Endothelial cell of umbilical vein (primary cell): Measurements from ENCODE around the gene ADAP1. TPM values are rescaled to one million over a fixed set of nuclear protein-coding genes. Genes with fewer than 3 reads are reported as not detected.

Experiments
- BruUV-seq: library from RNA; stranded (reverse); fragments of 400-500 nt; replicated peaks from 2 replicates; lab custom pipeline; 2021; lab: Mats Ljungman, UMichigan
- CTCF ChIA-PET: fragments of 300-600, 350-600 bp; sonication (Branson Sonifier 250); formaldehyde crosslinking; loops from one replicate; lab custom pipeline; 2021; ENCODE audit warnings: antibody characterized with exemption, inconsistent platforms; lab: Charles Lee
- POLR2A ChIA-PET: fragments of 300-600, 350-600 bp; sonication (Branson Sonifier 250); formaldehyde crosslinking; loops from one replicate; lab custom pipeline; 2021; ENCODE audit warnings: antibody characterized with exemption, inconsistent platforms; lab: Charles Lee
- DNase-seq: peaks from one replicate; pipeline ENCODE4 v3.0.0-alpha.2; 2011; ENCODE audit warnings: low read depth, low spot score
- FAIRE-seq: peaks from 2 replicates; lab custom pipeline; 2011; peaks lifted over from hg19 to GRCh38; lab: Jason Lieb, UNC
- H2AFZ ChIP-seq: 2 replicates; pipeline ENCODE4 v1.6.0; 2012; ENCODE audit warnings: low read depth, low read length, control low read depth, inconsistent platforms
- H3K27ac ChIP-seq: 2 replicates; pipeline ENCODE4 v1.5.1; 2011; ENCODE audit warnings: low read depth, mild to moderate bottlenecking, control low read depth, low read length, moderate library complexity; ENCODE audit not compliant: insufficient read depth
- H3K27me3 ChIP-seq, 2 experiments: 2 replicates each; pipeline versions ENCODE4 v1.6.0 to v1.6.1; 2011; ENCODE audit warnings: low read length in 2 of 2, mixed read lengths in 1 of 2; ENCODE audit not compliant: control insufficient read depth in 2 of 2, insufficient read depth in 2 of 2
- H3K36me3 ChIP-seq, 2 experiments: 2 replicates in 1 of 2; 3 replicates in 1 of 2; pipeline ENCODE4 v1.5.1; 2011; ENCODE audit warnings: low read length in 2 of 2, mild to moderate bottlenecking in 1 of 2, moderate library complexity in 1 of 2; ENCODE audit not compliant: control insufficient read depth in 2 of 2, insufficient read depth in 2 of 2; ENCODE audit errors: extremely low read depth in 1 of 2
- H3K4me1 ChIP-seq: 3 replicates; pipeline ENCODE4 v1.5.1; 2011; ENCODE audit warnings: mild to moderate bottlenecking, low read length; ENCODE audit not compliant: control insufficient read depth, insufficient read depth; ENCODE audit errors: extremely low read depth
- H3K4me2 ChIP-seq: 2 replicates; pipeline ENCODE4 v1.6.1; 2011; ENCODE audit warnings: low read length, control low read depth, mixed read lengths; ENCODE audit not compliant: insufficient read depth
- H3K4me3 ChIP-seq, 3 experiments: fragments of 200-600 bp in 1 of 3; sonication (generic), shearing (Covaris generic) in 1 of 3; replicated peaks in 1 of 3; 2 replicates each; pipeline ENCODE4 v1.5.1; 2011 to 2016; ENCODE audit warnings: control low read depth in 3 of 3, low read length in 3 of 3, mild to moderate bottlenecking in 2 of 3, inconsistent platforms in 1 of 3, low read depth in 1 of 3, moderate library complexity in 1 of 3; ENCODE audit not compliant: insufficient read depth in 1 of 3
- H3K79me2 ChIP-seq: 2 replicates; pipeline ENCODE4 v1.6.0; 2012; ENCODE audit warnings: low read length, inconsistent platforms; ENCODE audit not compliant: control insufficient read depth, insufficient read depth
- H3K9ac ChIP-seq: replicated peaks from 2 replicates; pipeline ENCODE3; 2011; ENCODE audit warnings: low read length, control low read depth; ENCODE audit not compliant: insufficient read depth; ENCODE audit errors: extremely low read depth
- H3K9me1 ChIP-seq: replicated peaks from 3 replicates; pipeline ENCODE4 v1.6.0; 2011; ENCODE audit warnings: mild to moderate bottlenecking, low read length; ENCODE audit not compliant: control insufficient read depth, insufficient read depth; ENCODE audit errors: extremely low read depth
- H3K9me3 ChIP-seq: replicated peaks from 2 replicates; pipeline ENCODE4 v1.5.1; 2012; ENCODE audit warnings: low read length, inconsistent platforms; ENCODE audit not compliant: control insufficient read depth, insufficient read depth
- H4K20me1 ChIP-seq: replicated peaks from 2 replicates; pipeline ENCODE3; 2011; ENCODE audit warnings: mild to moderate bottlenecking, low read length; ENCODE audit not compliant: control insufficient read depth, insufficient read depth; ENCODE audit errors: extremely low read depth
- EZH2 ChIP-seq: IDR thresholded peaks from 2 replicates; pipeline ENCODE4 v1.6.1; 2012; ENCODE audit warnings: borderline replicate concordance, low read depth, mild to moderate bottlenecking, moderate library complexity, low read length, inconsistent platforms; ENCODE audit not compliant: severe bottlenecking
- FOS ChIP-seq: IDR thresholded peaks from 2 replicates; pipeline ENCODE4 v1.6.1; 2011; ENCODE audit warnings: mild to moderate bottlenecking, low read length, moderate library complexity, borderline replicate concordance; ENCODE audit not compliant: insufficient read depth
- GATA2 ChIP-seq: IDR thresholded peaks from 2 replicates; pipeline ENCODE4 v1.7.0; 2011; ENCODE audit warnings: low read depth, mild to moderate bottlenecking, moderate library complexity, mixed read lengths, low read length; ENCODE audit not compliant: insufficient read length, insufficient read depth
- JUN ChIP-seq: IDR thresholded peaks from 2 replicates; pipeline ENCODE4 v1.6.1; 2011; ENCODE audit warnings: borderline replicate concordance, low read depth; ENCODE audit not compliant: insufficient read length, insufficient read depth
- MAX ChIP-seq: IDR thresholded peaks from 2 replicates; pipeline ENCODE4 v1.6.1; 2011; ENCODE audit not compliant: insufficient read depth, insufficient read length
- MYC ChIP-seq: IDR thresholded peaks from one replicate; pipeline ENCODE4 v1.6.1; 2011; ENCODE audit warnings: mild to moderate bottlenecking, low read depth, low read length
- POLR2A ChIP-seq: IDR thresholded peaks from 2 replicates; pipeline ENCODE4 v1.6.1; 2012; ENCODE audit warnings: low read depth, mild to moderate bottlenecking, control low read depth, low read length
- POLR2AphosphoS5 ChIP-seq: IDR thresholded peaks from 2 replicates; pipeline ENCODE4 v1.6.1; 2012; ENCODE audit warnings: low read depth, mild to moderate bottlenecking, control low read depth, low read length, moderate library complexity; ENCODE audit not compliant: insufficient read depth
- dilution Hi-C: fragments of 300-500 bp; cut with MboI; formaldehyde crosslinking; loops from one replicate; pipeline ENCODE4 v1.15.0; 2019; ENCODE audit warnings: low sequenced_read_pairs; ENCODE audit not compliant: extremely low pct_ligation_motif_present
- intact Hi-C: fragments of 100-400 bp; cut with micrococcal nuclease; formaldehyde crosslinking; loops from one replicate; pipeline ENCODE4 v1.10.0; 2022
- polyA plus RNA-seq, 4 experiments: library from polyadenylated mRNA; depleted of rRNA in 3 of 4; stranded (reverse) in 3 of 4; unstranded in 1 of 4; fragments of >200 nt; gene quantifications; 2 replicates each; pipeline versions ENCODE4 v1.2.1 to v1.2.3, GENCODE V29; 2011 to 2012; ENCODE audit warnings: missing spikeins in 1 of 4
- total RNA-seq: library from RNA; stranded (reverse); gene quantifications from 2 replicates; pipeline ENCODE4 v1.2.3, GENCODE V29; 2021
- TF ChIP-seq, protein P1 (sequence below), 2 donors: IDR thresholded peaks; 1 replicate in 1 of 2; 2 replicates in 1 of 2; pipeline ENCODE4 v1.5.1; 2011; ENCODE audit warnings: low read length in 2 of 2, mild to moderate bottlenecking in 2 of 2, moderate library complexity in 2 of 2, control low read depth in 1 of 2, inconsistent platforms in 1 of 2, low read depth in 1 of 2; ENCODE audit not compliant: insufficient read depth in 1 of 2; ENCODE audit errors: extremely low read depth in 1 of 2

ADAP1 gene
- total and polyA plus RNA-seq, 2 donors (not counting 3 experiments of a cell fraction or from before 2014, with no cell fraction given) = 0.49 to 0.58 TPM

DNA sequence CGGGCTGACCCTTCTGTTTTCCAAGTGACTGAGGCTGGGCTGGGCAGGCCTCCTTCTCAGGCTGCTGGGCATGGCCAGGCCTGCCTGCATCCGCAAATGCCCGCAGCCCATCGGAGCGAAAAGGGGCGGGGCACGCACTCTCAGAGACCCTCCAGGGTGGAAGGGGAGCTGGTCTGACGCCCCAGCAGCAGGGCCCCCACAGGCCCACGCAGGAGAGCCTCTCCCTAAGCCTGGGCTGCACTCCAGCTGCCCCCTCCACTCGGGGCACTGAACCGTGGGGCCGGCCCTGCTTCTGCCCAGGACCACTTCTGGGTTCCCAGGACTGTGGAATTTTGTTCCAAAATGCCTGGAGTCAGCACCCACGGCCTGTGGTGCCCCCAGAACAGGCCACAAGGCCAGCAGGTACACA, 9.3 kb downstream of the ADAP1 start:
- H3K27me3 ChIP-seq = peaks cover 0 to 11% of the 10 kb centered on the region in 2 experiments
- H3K4me1 ChIP-seq = no peaks in the 10 kb centered on the region
- H3K36me3 ChIP-seq = no peaks in the 10 kb centered on the region
- no peaks in the 10 kb centered on the region for H3K9me3 ChIP-seq
- dilution Hi-C loops = no loop called here
- no peaks in the 10 kb centered on the region for H4K20me1 ChIP-seq
- CTCF ChIA-PET = no interaction called here
- DNase-seq (no peak), FAIRE-seq (no peak)
- no peak overlapping the region for H3K4me3 ChIP-seq
- H2AFZ ChIP-seq = no peak overlapping the region
- H3K27ac ChIP-seq = no peak overlapping the region
- H3K4me2 ChIP-seq = no peak overlapping the region
- H3K9ac ChIP-seq = no peak overlapping the region
- POLR2A ChIA-PET = no interaction called here
- intact Hi-C loops = no loop called here
- BruUV-seq = no TSS peak
- H3K9me1 ChIP-seq = no peaks in the 10 kb centered on the region
- TF ChIP-seq POLR2A (no peak), POLR2AphosphoS5 (no peak), MAX (no peak), GATA2 (no peak), MYC (no peak), EZH2 (no peak), FOS (no peak), JUN (no peak)
- TF ChIP-seq, protein P1, sequence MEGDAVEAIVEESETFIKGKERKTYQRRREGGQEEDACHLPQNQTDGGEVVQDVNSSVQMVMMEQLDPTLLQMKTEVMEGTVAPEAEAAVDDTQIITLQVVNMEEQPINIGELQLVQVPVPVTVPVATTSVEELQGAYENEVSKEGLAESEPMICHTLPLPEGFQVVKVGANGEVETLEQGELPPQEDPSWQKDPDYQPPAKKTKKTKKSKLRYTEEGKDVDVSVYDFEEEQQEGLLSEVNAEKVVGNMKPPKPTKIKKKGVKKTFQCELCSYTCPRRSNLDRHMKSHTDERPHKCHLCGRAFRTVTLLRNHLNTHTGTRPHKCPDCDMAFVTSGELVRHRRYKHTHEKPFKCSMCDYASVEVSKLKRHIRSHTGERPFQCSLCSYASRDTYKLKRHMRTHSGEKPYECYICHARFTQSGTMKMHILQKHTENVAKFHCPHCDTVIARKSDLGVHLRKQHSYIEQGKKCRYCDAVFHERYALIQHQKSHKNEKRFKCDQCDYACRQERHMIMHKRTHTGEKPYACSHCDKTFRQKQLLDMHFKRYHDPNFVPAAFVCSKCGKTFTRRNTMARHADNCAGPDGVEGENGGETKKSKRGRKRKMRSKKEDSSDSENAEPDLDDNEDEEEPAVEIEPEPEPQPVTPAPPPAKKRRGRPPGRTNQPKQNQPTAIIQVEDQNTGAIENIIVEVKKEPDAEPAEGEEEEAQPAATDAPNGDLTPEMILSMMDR (IDR thresholded peaks at IDR 0.05; ENCODE audit: extremely low read depth in 1 of 2, insufficient read depth in 1 of 2, low read depth in 1 of 2, low read length in 2 of 2) = no peak
- H3K79me2 ChIP-seq = no peaks in the 10 kb centered on the region
